OCI-LY1 (cell line): ENCODE data around the gene LRMDA.

ENCODE experiments used
- H2AFZ ChIP-seq: fragments of 200-600 bp; sonication (generic), shearing (Covaris generic); 2 replicates; pipeline ENCODE4 v1.6.0; 2014; ENCODE audit warnings: antibody characterized with exemption, mild to moderate bottlenecking, low read length
- H3F3A ChIP-seq: fragments of 200-600 bp; sonication (generic), shearing (Covaris generic); 2 replicates; pipeline ENCODE4 v1.6.0; 2014; ENCODE audit warnings: mild to moderate bottlenecking, antibody characterized with exemption, low read length, moderate library complexity; ENCODE audit not compliant: insufficient read depth
- H3K27ac ChIP-seq: fragments of 200-600 bp; sonication (generic); 2 replicates; pipeline ENCODE4 v1.5.1; 2014; ENCODE audit warnings: low read length, mixed run types, mild to moderate bottlenecking, low read depth; ENCODE audit not compliant: poor library complexity, severe bottlenecking
- H3K27me3 ChIP-seq: fragments of 200-600 bp; sonication (generic); 2 replicates; pipeline ENCODE4 v1.6.0; 2014; ENCODE audit warnings: antibody characterized with exemption, mild to moderate bottlenecking, low read length, moderate library complexity; ENCODE audit not compliant: insufficient read depth
- H3K36me3 ChIP-seq: fragments of 200-600 bp; sonication (generic); 2 replicates; pipeline ENCODE4 v1.6.1; 2014; ENCODE audit warnings: mild to moderate bottlenecking, antibody characterized with exemption, low read length, moderate library complexity, mixed read lengths; ENCODE audit not compliant: insufficient read depth
- H3K4me1 ChIP-seq: fragments of 200-600 bp; sonication (generic); 2 replicates; pipeline ENCODE4 v1.5.1; 2014; ENCODE audit warnings: mild to moderate bottlenecking, low read length, moderate library complexity; ENCODE audit not compliant: insufficient read depth, severe bottlenecking
- H3K4me2 ChIP-seq: fragments of 200-600 bp; sonication (generic), shearing (Covaris generic); 2 replicates; pipeline ENCODE4 v1.6.1; 2014; ENCODE audit warnings: low read length
- H3K4me3 ChIP-seq: fragments of 200-600 bp; sonication (generic); 2 replicates; pipeline ENCODE4 v1.5.1; 2014; ENCODE audit warnings: low read length, low read depth, mild to moderate bottlenecking, mixed read lengths; ENCODE audit not compliant: poor library complexity, severe bottlenecking
- H3K79me2 ChIP-seq: fragments of 200-600 bp; shearing (Covaris generic); 2 replicates; pipeline ENCODE4 v1.6.1; 2016; ENCODE audit warnings: mixed run types, low read length, mixed read lengths; ENCODE audit not compliant: insufficient read depth
- H3K9ac ChIP-seq: fragments of 200-600 bp; sonication (generic), shearing (Covaris generic); 2 replicates; pipeline ENCODE4 v1.6.1; 2014; ENCODE audit warnings: mild to moderate bottlenecking, low read length, mixed read lengths
- H3K9me2 ChIP-seq: fragments of 200-600 bp; sonication (generic), shearing (Covaris generic); 2 replicates; pipeline ENCODE4 v1.6.1; 2014; ENCODE audit warnings: low read depth, mild to moderate bottlenecking, low read length, mixed read lengths
- H3K9me3 ChIP-seq: fragments of 200-600 bp; shearing (Covaris generic); 2 replicates; pipeline ENCODE4 v1.6.1; 2014; ENCODE audit warnings: low read length, mixed read lengths
- H4K20me1 ChIP-seq: fragments of 200-600 bp; sonication (generic), shearing (Covaris generic); 2 replicates; pipeline ENCODE4 v1.6.0; 2016; ENCODE audit warnings: mild to moderate bottlenecking, low read length; ENCODE audit not compliant: insufficient read depth
- EZH2 ChIP-seq: fragments of 200-600 bp; sonication (generic), shearing (Covaris generic); IDR thresholded peaks from 2 replicates; pipeline ENCODE4 v1.8.0; 2017; ENCODE audit warnings: borderline replicate concordance, mixed run types, mild to moderate bottlenecking, antibody characterized with exemption, low read length, moderate library complexity, mixed read lengths
- TF ChIP-seq, protein P1 (sequence below): fragments of 200-600 bp; sonication (generic), shearing (Covaris generic); IDR thresholded peaks from 2 replicates; pipeline ENCODE4 v1.5.1; 2017; ENCODE audit warnings: mild to moderate bottlenecking, antibody characterized with exemption, low read length, moderate library complexity, mixed read lengths

Gene LRMDA

DNA sequence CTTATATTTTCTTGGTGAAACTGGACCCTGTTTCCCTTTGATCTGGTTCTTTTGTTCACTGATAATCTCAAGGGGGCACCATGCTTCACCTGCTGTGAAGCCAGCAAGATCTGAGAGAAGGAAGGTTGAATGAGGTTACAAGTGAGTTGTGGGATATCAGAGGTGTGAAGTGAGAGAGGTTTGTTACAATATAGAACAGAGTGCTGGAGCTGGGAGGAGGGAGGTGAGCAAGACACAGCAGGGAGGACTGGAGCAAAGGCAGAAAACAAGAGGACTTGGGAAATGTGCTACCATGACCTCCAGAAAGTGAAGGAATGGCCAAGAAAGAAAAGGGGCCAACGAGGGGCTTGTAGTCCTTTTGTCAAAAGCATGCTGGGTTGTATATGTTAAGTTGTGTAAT, 156.6 kb downstream of the LRMDA start:
- Histone ChIP-seq H3K4me2 (no peak overlapping the region), H3K27ac (no peak overlapping the region), H3K4me1 (no peaks in the 10 kb centered on the region), H3K9me2 (no peaks in the 10 kb centered on the region), H3K79me2 (no peaks in the 10 kb centered on the region), H4K20me1 (no peaks in the 10 kb centered on the region), H3F3A (no peaks in the 10 kb centered on the region), H3K9me3 (no peaks in the 10 kb centered on the region), H3K36me3 (no peaks in the 10 kb centered on the region), H3K9ac (no peak overlapping the region), H2AFZ (no peak overlapping the region), H3K4me3 (no peak overlapping the region), H3K27me3 (no peaks in the 10 kb centered on the region)
- no peak for TF ChIP-seq EZH2
- TF ChIP-seq, protein P1, sequence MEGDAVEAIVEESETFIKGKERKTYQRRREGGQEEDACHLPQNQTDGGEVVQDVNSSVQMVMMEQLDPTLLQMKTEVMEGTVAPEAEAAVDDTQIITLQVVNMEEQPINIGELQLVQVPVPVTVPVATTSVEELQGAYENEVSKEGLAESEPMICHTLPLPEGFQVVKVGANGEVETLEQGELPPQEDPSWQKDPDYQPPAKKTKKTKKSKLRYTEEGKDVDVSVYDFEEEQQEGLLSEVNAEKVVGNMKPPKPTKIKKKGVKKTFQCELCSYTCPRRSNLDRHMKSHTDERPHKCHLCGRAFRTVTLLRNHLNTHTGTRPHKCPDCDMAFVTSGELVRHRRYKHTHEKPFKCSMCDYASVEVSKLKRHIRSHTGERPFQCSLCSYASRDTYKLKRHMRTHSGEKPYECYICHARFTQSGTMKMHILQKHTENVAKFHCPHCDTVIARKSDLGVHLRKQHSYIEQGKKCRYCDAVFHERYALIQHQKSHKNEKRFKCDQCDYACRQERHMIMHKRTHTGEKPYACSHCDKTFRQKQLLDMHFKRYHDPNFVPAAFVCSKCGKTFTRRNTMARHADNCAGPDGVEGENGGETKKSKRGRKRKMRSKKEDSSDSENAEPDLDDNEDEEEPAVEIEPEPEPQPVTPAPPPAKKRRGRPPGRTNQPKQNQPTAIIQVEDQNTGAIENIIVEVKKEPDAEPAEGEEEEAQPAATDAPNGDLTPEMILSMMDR, result no peak

- no peaks in the 10 kb centered on the region for H3K9me2 ChIP-seq
- H3K36me3 ChIP-seq, result no peaks in the 10 kb centered on the region
- TF ChIP-seq EZH2, result no peak
- TF ChIP-seq, protein P1, result no peak
- H3K9me3 ChIP-seq, result no peaks in the 10 kb centered on the region
- H3F3A ChIP-seq, result no peaks in the 10 kb centered on the region
- no peaks in the 10 kb centered on the region for H3K79me2 ChIP-seq
- no peak overlapping the region for H3K4me2 ChIP-seq
- H3K27me3 ChIP-seq, result no peaks in the 10 kb centered on the region
- no peak overlapping the region for H3K9ac ChIP-seq
- H2AFZ ChIP-seq, result no peak overlapping the region
- no peaks in the 10 kb centered on the region for H3K4me1 ChIP-seq
- no peaks in the 10 kb centered on the region for H4K20me1 ChIP-seq
- H3K4me3 ChIP-seq, result no peak overlapping the region
- no peak overlapping the region for H3K27ac ChIP-seq
Observed at GRCh38 chr10:75589895-75590654, 158.7 kb downstream of the LRMDA start.

DNA sequence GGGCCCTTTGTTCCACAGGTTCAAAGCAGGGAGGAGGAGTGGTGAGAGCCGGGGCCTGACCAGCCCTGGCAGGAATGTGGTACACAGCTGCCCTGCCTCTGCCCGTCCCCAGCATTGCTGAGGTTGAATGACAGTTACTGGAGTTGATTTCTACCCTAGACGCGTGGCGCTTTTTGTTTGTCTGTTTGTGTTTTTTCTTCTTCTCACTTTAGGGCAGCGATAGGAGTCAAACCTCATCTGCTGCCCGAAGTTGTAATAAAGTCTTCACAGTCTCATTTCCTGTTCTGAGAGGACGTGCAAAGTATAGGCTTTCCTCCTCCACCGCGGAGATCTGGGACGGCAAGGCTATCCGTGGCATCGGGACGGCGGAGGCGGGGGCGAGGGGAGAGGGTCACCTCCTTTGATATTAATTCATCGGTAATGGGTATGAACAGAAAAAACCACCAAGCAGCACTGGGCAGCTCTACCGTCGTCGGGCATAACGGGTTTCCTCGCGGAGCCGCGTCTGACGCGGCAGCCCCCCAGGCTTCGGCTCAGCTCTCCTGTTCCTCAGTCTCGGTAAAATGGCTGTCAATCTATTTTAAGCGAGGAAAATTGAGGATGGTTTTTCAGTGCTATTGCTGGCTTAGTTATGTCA, 160.8 kb downstream of the LRMDA start:
- Histone ChIP-seq H3K79me2 (no peaks in the 10 kb centered on the region), H3K4me1 (no peaks in the 10 kb centered on the region), H3K36me3 (no peaks in the 10 kb centered on the region), H2AFZ (no peak overlapping the region), H3K9ac (no peak overlapping the region), H3K9me3 (no peaks in the 10 kb centered on the region), H4K20me1 (no peaks in the 10 kb centered on the region), H3F3A (no peaks in the 10 kb centered on the region), H3K4me3 (no peak overlapping the region), H3K4me2 (no peak overlapping the region), H3K27ac (no peak overlapping the region), H3K9me2 (no peaks in the 10 kb centered on the region), H3K27me3 (no peaks in the 10 kb centered on the region)
- TF ChIP-seq, protein P1, result no peak
- no peak for TF ChIP-seq EZH2
